HG03159 (cell line): ENCODE measurements around the gene NELFB.
A peak's percentile ranks its signal among the peaks of the same experiment; 100 is the strongest.
"Not testable (repeated sequence)": the region's sequence is repeated elsewhere in the genome, so short reads cannot be mapped to it uniquely, and the experiment has no call there.

Experiments used
- ATAC-seq: cut with Tn5 transposase; IDR thresholded peaks from one replicate; pipeline ENCODE4 v1.9.1; 2021; ENCODE audit warnings: mild to moderate bottlenecking, moderate library complexity; ENCODE audit not compliant: unreplicated experiment

Gene NELFB

DNA sequence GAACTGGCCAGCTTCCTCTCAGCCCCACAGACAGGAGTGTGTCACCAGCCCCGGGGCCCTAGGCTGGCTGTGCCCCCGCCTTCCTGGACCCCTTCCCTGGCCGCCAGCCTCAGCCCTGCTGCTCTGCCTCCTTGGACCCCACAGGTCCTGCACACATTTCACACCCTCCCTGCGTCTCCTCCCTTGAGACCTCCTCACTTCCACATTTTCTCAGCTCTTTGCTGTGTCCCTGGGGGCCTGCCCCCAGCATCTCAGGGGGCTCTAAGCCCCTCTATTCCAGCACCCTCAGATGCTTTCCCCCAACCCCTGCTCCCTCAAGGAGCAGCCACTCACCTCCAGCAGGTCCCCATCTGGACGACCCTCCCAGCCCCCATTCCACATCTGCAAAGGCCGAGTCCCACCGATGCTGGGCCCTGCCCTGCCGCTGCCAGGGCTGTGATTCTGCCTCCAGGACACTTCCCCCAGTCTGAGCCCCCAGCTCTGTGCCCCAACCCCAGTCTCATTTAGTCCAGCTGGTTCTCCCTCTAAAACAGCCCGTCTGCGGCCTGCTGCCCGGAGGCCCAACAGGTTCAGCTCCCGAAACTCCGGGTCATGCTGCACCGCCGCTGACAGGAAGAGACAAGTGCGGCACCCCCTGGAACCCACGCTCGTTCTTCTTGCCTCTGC is 20.2 kb upstream of the NELFB start:
- no peak for ATAC-seq

- ATAC-seq = no peak
These were observed 19.5 kb upstream of the NELFB start for GRCh38 chr9:137235424-137236237.

GRCh38 chr9:137236238-137236935 is 18.7 kb upstream of the NELFB start:
- peak; percentile 18 for ATAC-seq

DNA sequence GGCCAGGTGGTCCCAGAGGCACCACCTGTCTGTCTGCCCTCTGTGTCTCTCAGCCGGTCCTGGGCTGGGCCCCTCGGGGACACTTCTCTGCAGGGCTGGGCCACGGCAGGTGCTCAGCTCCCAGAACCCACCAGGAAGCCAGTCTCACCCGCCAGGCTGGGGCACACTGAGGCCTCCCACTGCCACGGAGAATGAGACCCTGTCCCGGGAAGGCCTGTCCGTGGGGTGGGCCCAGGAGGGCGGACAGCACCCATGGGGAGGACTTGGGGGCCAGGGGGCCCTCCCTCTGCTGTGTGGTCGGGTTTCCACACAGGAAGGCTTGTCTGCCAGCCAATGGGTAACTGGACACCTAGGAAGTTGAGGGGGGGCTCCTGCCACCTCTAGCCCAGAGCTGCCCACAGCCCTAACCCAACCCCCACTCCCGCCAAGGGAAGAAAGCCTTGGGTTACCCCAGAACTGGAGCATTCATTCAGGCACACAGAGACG is 18.1 kb upstream of the NELFB start:
- ATAC-seq = no peak

GRCh38 chr9:137237759-137238726 is 17.1 kb upstream of the NELFB start:
- ATAC-seq = no peak

GRCh38 chr9:137239541-137240200 is 15.5 kb upstream of the NELFB start:
- ATAC-seq = not testable (repeated sequence)

GRCh38 chr9:137240318-137240840 is 14.7 kb upstream of the NELFB start:
- peak; percentile 24 for ATAC-seq

GRCh38 chr9:137240841-137241489 is 14.2 kb upstream of the NELFB start, which contains the start of gene TUBB4B:
Gene TUBB4B (plus strand): TSS chr9:137241287. CDS start chr9:137241361, 74 bp downstream.
- peak; percentile 68 for ATAC-seq

GRCh38 chr9:137241490-137242268 is 13.4 kb upstream of the NELFB start:
- peak; percentile 2 for ATAC-seq

DNA sequence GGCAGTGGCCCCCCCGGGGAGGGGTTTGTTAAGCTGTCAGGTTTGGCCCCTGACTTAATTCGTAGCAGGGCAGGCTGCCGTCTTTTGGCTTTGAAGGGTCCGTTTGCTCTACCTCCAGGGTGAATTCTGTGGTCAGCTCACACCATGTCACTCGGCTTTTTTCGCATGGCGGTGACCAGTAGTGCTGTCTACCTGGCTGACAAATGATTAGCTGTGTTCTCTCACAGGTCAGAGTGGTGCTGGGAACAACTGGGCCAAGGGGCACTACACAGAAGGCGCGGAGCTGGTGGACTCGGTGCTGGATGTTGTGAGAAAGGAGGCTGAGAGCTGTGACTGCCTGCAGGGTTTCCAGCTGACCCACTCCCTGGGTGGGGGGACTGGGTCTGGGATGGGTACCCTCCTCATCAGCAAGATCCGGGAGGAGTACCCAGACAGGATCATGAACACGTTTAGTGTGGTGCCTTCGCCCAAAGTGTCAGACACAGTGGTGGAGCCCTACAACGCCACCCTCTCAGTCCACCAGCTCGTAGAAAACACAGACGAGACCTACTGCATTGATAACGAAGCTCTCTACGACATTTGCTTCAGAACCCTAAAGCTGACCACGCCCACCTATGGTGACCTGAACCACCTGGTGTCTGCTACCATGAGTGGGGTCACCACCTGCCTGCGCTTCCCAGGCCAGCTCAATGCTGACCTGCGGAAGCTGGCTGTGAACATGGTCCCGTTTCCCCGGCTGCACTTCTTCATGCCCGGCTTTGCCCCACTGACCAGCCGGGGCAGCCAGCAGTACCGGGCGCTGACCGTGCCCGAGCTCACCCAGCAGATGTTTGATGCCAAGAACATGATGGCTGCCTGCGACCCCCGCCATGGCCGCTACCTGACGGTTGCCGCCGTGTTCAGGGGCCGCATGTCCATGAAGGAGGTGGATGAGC is 12.6 kb upstream of the NELFB start:
- no peak for ATAC-seq

GRCh38 chr9:137243266-137243625 is 11.9 kb upstream of the NELFB start:
- not testable (repeated sequence) for ATAC-seq

DNA sequence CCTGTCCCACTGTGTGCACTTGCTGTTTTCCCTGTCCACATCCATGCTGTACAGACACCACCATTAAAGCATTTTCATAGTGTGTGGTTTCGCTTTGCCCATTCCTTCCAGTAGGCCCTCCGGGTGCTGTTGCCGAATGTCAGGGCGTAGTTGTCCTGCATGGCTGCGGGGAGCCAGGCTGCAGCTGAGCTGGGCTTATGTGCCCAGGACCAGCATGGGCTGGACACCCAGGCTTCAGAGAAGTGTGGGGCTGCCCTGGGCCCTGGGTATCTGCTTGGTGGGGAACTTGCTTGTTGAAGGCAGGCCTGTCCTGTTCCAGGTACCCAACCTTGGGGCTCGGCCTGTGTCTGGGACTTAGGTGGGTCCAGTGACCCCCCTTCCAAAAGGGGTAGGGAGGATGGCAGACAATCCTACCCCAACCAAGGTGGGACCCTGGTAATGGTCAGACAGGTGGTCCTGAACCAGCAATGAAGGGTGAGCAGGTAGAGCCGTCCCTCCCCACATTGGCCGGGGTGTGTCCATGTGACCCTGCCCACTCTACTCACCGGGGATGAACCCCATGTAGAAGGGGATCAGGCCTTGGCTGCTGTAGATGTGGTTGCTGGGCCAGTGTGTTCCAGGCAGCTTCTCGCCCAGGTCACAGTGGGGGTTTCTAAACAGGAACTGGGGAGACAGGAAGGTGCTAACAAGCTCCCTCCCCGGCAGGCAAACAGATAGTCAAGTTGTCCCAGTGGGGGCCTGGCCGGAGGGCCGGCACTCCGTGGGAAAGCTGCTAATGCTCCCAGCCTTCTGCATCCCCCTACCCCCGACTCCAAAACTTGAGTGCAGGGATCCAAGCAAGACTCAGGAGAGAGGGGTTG is 11.3 kb upstream of the NELFB start:
- ATAC-seq = no peak

- ATAC-seq = no peak
These were observed 10.4 kb upstream of the NELFB start for GRCh38 chr9:137244486-137245449.

DNA sequence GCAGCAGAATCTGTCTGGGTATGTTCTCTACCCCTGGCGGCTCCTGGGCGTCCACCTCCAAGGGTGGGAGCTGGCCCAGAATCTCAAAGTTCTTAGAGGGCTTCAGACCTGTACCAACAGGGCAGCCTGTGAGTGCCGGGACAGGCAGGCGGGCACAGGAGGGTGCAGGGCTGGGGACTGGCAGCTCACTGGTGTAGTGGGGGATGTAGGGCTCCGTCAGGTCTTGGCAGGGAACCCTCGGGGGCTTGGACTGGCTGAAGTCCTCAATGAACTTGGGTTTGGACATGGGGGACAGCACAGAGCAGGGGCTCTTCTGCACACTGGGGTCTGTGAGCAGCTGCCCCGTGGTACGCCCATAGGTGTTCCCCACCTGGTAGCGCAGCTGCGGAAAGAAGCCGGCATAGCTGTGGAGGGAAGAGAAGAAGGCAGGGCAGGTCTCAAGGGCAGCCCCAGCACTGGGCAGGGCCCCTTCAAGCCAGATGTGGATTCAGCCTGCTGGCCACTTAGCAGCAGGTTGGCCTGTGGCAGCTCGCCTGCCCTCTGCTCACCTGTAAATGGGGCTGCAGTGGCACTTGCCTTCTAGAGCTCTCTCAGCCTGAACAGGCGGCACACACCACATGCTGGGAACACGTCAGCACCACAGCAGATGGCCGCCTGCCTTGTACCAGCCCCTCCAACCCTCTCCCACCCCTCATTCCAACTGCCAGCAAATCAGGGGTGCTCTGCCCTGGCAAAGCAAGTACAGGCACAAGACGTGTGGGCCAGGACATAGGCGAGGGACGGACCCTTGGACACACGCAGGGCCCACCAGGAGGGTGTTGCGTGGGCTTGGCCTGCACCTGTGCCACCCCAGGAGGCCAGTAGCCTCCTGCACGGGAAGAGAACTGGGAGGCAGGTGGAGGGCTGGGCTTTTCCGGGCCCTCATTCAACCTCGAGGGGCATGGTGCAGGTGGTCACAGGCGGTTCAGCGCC is 9.4 kb upstream of the NELFB start:
- no peak for ATAC-seq
